HG03039 (cell line): Measurements from ENCODE around the gene SS18L1.
"Not testable (repeated sequence)": the region's sequence is repeated elsewhere in the genome, so short reads cannot be mapped to it uniquely, and the experiment has no call there.

Experiments used
- ATAC-seq: cut with Tn5 transposase; IDR thresholded peaks from one replicate; pipeline ENCODE4 v1.9.1; 2021; ENCODE audit warnings: mild to moderate bottlenecking, moderate library complexity; ENCODE audit not compliant: unreplicated experiment

SS18L1 gene, protein sequence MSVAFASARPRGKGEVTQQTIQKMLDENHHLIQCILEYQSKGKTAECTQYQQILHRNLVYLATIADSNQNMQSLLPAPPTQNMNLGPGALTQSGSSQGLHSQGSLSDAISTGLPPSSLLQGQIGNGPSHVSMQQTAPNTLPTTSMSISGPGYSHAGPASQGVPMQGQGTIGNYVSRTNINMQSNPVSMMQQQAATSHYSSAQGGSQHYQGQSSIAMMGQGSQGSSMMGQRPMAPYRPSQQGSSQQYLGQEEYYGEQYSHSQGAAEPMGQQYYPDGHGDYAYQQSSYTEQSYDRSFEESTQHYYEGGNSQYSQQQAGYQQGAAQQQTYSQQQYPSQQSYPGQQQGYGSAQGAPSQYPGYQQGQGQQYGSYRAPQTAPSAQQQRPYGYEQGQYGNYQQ

DNA sequence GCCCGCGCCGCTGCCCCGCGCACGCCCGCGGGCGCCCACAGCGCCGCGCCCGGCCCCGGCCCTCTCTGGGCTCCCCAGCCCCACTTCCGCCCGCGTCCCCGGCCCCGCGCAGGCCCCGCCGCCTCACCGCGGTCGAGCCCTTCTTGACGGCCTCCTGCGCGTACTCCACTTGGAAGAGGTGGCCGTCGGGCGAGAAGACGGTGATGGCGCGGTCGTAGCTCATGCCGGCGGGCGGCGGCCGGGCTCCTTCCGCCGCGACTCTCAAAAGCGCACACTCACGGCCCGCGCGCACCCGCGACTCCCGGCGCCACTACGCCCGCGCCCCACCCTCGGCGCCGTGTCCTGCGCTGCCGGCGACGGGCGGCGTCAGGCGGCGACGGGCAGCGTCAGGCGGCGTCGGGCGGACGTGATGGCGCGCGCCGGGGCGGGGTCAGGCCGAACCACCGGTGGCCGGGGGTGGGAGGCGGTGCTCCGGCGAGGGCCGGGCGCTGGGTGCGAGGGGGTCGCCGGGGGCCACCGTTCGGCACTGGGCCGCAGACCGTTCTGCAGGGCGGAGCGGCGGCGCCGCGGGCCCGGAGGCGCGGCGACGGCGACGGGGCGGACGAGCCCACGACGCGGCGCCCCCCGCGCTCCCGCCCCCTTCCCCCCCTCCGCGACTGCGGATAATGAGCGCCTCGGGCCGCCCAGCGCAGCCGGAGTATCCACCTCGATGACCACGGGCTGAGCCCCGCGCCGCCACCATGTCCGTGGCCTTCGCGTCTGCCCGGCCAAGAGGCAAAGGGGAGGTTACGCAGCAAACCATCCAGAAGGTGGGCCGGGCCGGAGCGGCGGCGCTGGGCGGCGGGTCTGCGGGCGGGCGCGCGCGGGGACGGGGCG is at the start of gene SS18L1, which contains the start of gene PSMA7:
SS18L1 (plus strand) TSS at position 689 of the 876 bp plus-strand sequence; CDS start at position 741, 52 bp downstream.
PSMA7 (minus strand) TSS at position 314 of the 876 bp plus-strand sequence; CDS start at position 223, 91 bp downstream.
- peak; percentile 67 for ATAC-seq

DNA sequence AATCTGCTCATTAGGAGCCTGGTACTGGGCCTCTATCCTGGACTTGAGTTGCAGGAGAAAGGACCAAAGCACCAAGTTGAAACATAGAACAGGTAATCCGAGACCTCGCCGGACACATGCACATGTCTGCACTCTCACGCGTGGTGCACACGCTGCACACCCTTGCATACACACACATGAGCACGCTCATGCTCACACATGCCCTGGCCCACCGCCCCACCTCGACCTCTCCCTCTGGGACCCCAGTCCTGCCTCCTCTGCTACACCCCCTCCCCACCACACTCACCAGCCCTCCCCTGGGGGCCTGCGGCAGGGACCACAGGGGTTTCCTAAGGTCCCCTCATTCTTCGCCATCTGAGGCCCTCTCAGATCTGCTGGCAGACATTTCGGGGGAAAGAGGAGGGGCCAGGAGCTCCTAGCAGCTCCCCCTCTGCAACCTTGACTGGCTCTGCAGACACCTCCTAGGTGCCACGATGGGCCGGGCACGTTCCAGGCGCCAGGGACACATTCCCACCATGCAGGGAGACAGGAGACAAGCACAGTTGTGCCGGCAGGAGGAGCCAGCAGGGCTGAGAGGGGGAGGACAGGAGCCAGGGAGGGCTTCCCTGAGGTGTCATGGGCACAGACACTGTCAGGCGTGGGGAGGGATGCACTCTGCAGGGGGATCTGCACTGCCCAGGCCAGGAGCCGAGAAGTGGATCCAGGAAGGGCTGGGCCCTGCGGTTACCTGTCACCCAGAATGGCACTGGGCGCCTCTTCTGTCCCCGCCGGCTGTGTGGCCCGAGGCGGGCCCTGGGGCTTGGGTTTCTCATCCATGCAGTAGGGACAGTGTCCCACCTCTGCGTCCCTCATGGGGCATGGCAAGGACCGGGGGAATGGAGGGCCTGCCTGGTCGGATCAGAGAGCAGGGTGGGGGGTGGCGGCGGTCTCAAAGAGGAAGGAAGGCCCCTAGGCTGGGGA is 46.9 kb upstream of the SS18L1 start:
- ATAC-seq: no peak

DNA sequence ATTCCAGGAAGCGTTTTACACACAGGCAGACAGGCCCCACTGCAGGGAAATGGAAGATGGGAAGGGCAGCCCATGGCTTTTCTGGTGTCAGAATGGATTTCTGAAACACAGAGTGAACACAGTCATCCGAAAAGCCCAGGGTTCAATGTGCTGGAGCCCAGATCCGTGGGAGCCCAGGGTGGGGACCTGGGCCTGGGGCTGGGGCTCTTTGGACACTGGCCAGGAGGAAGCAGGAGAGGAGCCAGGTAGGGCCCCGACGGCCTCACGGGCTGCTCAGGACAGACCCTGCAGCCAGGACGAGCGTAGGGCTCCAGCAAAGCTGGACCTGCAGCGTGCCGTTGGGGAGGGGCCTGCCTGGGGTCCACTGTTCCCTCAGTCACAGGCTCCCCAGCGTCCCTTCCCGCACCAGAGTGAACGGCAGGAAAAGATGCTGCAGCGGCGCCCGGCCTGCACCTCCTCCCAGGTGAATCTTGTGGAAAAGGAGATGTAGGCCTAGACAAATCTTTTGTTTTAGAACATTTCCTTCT is 45.6 kb upstream of the SS18L1 start:
- no peak for ATAC-seq

DNA sequence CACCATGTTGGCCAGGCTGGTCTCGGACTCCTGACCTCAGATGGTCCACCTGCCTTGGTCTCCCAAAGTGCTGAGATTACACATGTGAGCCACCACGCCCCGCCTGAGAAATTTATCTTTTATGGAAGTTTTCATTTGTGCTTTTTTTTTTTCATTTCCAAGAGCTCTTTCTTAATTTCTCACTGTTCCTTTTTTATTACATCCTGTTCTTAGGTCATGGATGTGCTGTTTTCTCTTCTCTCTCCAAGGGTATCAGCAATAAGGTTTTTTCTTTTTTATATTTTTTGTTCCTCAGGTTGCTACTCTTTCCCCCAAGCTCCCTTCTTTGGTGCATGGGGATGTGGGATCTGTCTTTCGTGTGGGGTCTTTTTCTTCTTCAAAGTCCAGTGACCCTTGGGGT is 42.5 kb upstream of the SS18L1 start:
- ATAC-seq: no peak

DNA sequence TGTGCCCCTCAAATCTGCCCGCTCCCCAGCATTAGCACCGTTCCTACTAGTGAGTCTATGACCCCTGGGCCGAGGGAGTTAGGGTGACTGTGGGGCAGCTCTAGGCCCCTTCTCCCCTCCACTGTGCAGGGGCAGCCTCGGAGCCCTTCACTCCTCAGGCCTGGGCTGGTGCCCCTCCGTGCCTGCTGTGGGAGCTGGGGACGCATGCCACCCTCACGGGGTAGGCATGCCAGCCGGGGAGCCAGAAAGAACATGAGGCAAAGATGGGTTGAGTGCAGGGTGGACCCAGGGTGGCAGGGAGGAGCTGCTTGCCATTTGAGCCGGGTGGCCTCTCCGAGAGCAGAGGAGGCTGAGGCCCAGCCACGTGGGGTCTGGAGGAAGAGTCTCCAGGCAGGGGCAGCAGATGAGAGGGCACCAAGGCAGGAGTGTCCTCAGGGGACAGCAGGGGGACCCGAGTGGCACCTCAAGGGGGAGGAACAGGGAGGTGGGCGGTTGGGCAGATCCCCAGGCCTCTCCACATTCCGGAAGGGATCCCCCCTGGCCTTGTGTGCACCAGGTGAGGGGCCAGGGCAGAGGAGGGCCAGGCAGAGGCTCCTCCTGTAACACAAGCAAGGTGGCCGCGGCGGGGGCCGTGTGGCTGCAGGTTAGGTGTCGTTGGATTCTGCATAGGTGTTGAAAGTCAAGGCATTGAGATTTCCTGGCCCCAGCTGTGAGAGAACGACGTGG is 39.9 kb upstream of the SS18L1 start:
- no peak for ATAC-seq

DNA sequence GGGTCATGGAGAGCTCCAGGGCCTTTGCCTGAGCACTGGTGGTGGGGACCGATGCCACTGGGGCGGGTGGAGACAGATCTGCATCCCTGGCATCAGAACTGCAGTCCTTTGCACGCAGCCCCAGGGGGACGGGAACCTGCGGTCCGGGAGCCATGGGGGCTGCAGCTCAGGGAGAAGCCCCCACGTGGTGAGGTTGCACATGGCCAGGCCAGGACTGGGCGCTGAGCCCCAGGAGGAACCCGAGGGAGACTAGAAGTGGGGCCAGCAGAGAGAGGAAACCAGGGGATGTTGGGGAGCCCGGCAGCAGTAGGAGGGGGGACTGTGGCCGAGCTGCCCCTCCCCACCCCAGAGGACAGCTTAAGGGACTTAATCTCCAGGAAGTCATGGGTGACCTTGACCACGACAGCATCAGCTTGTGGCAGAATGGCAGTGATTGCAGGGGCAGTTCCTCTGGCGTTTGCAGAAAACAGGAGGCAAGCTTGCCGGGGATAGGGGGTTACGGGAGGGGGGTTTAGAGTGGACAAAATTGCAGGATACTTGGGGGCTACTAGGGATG is 39.3 kb upstream of the SS18L1 start:
- ATAC-seq: no peak

DNA sequence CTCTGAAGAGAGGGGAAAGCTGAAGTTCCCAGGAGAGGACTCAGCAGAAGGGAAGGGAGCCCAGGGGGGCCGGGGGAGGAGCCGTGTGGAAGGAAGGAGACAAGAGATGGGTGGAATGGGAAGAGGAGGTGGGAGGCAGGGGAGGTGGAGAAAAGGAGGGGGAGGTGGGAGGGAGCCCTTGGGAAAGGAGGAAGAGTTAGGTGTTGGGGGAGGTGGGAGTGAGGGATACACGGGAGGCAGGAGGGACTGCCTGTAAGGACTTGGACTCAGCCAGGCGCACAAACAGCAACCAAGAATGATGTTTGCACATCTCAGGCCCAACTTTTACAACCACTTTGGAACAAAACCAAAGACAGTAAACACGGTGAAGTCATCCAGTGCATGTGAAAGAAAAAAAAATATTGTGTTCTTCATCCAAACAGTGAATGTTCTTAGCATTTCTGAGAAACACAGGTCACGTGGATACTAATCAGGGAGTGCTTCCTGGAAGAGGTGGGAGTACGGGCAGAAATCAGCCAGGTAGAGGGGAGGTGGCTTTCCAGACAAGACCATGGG is 38.7 kb upstream of the SS18L1 start:
- ATAC-seq: no peak

DNA sequence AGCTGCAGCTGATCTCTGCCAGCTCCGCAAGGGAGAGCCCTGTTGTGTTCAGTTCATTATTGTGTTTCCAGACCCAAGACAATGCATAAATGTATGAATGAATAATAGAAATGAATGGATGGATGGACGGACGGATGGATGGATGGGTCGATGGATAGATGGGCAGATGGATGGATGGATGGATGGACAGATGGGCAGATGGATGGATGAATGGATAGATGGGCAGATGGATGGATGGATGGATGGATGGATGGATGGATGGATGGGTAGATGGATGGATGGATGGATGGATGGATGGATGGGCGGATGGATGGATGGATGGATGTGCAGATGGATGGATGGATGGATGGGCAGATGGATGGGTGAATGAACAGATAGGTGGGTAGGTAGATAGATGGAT is 38.0 kb upstream of the SS18L1 start:
- ATAC-seq: no peak

DNA sequence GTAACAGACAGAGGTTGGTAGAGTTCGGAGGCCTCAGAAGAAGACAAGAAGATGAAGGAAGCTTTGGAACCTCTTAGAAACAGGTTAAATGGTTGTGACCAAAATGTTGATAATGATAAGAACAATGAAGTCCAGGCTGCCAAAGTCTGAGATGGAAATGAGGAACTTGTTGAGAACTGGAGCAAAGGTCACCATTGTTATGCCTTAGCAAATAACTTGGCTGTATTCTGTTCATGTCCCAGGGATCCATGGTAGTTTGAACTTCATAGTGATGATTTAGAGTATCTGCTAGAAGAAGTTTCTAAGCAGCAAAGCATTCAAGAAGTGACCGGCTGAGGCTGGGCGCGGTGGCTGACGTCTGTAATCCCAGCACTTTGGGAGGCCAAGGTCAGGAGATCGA is 32.4 kb upstream of the SS18L1 start:
- ATAC-seq: no peak

DNA sequence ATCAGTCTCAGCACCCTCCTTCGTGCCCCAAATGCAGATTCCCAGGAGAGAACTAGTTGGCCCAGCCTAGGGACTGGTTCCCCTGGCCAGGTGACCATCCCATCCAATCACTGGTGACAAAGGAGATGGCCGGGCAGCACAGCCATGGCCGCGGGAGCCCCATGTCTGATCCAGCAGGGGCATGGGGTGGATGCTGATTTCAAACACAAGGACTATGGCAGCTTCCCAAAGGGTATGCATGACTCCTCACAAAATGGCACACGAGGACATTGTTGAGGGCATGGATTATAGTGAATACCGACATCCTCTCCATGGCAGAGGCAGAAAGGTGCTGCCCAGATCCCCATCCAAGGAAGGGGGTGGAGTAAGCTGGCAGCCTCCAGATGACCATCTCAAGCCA is 31.2 kb upstream of the SS18L1 start:
- ATAC-seq: no peak

DNA sequence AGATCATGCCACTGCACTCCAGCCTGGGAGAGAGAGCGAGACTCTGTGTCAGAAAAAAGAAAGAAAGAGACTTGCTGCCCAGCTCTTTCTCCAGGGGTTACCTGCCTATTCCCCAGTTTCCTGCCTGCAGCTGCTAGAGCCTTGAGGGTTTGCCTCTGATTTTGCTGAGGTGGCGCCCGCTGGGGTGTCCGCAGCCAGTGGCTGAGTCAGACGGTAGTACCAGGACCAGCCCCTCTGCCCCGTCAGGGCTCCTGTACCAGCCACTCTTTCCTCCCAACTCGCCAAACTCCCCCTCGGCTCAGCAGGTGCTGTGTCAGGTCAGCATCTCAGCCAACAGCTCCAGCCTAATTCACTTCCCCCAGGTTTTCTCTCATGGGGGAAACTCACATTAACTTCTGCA is 28.7 kb upstream of the SS18L1 start:
- ATAC-seq: no peak

DNA sequence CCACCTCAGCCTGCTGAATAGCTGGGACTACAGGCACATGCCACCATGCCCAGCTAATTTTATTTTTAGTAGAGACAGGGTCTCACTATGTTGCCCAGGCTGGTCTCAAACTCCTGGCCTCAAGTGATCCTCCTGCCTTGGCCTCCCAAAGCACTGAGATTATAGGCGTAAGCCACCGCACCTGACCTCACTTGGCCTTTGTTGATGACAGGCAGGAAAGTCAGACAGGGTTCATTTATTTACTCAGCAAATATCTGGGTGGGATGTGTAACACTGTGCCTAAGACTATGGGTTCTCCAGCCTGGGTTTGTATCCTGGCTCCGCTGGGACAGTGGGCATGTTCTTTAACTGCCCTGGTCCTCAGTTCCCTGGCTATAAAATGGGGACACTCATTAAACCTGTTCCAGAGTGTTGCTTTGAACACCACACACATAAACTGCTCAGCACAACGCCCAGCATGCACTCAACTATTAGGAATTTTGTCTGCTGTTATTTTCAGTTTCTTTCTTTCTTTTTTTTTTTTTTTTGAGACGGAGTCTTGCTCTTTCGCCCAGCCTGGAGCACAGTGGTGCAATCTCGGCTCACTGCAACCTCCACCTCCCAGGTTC is 27.7 kb upstream of the SS18L1 start:
- not testable (repeated sequence) for ATAC-seq

DNA sequence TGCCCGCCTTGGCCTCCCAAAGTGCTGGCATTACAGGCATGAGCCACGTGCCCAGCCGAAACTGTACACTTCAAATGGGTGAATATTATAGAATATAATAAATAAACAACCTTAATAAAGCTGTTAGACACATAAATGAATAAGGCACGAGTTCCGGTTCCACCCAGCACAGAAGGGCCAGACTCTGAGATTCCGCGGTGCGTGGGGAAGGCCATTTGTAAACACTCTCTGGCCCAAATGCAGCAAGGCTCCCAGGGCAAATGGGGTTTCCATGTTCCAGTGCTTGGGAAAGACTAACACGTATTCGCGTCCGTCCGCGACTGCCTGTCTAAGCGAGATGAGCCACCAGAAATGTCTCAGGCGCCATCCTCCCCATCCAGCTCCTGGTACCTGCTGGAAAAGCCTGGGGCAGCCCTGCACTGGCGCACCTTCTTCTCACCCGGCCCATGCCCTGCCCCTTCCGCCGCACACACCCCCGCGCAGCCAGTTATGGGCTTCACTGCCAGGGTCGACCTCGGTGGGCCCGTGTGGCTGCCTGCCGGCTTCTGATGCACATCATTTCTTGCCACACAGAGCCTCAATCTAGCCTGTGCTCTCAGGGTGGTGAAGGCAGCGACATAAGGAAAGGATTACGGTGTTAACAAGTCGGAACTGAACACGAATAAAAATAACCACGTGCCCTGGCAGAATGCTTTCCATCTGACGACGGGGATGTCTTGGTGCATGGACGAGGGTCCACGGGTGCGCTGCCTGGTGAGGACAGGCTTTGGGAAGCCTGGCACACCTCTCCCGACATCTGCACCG is 26.8 kb upstream of the SS18L1 start:
- ATAC-seq: no peak

DNA sequence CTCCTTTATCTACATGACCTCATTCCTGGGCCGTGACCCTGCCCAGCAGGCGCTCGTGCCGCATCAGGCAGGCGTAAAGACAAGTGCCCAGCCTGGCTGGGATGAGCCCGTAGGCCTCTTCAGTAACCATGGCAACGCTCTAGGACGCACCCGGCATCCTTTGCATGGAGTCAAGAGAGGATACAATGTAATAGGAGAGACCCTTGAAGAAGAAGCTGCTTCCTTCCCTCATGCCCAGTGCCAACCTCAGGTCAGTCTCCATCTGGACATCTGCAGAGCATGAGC is 26.3 kb upstream of the SS18L1 start:
- ATAC-seq: no peak

DNA sequence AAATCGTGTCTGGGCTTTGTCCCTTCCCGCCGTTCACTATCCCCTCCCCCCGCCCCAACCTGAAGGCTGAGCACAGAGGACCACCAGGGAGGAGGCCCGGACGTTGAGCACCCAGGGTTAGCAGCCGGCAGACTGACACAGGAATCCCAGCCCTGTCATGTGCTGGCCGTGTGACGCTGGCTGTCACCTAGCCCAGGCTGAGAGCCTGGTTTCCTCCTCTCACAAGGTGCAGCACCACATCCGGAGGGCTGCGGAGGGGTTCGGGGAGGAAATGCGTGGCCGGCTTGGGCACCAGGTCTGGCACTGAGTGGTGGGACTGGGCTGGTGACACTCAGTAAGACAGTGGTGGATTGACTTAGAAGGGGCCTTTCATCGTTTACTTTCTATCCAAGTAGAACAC is 25.9 kb upstream of the SS18L1 start:
- ATAC-seq: no peak

DNA sequence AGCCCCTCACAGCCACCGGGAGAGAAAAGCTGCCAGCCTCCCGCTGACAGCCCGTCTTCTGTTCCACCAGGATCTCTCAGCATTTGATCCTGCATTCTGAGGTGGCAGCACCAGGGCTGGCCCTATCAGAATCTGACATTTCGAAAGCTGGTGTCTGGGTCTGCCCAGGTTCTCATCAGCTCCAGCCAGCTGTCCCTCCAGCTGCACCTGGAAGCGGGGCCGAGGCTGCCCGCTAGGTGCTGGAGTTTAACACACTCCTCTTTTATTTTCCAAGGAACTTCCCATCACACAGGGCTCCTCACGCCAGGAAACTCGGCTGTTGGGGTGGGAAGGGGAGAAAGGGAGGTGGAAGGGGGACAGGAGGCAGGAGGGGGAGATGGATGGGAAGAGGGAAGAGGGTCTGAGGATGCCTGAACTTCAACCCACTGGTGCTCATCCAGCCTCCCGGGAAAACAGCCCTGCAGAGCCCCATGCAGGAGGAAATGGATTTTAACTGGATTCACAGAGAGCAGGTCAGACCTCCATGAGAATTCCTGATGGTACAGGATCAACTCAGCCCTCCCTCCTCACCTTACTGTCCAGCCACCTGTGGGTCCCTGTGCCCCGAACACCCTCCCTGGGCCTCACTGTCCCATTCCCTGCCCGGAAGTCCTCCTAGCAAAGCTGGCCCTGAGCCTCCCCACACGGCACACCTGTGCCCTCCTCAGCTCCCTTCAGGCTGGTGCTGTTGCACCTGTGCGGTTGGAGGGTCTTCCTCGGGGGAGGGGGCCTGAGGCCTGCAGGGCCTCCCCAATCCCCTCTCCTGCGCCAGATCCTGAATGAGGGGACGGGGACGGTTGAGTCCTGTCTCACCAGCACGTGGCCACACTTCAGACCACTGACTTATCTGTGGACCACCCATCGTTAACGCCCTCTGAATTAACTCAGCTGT is 25.2 kb upstream of the SS18L1 start:
- ATAC-seq: no peak

DNA sequence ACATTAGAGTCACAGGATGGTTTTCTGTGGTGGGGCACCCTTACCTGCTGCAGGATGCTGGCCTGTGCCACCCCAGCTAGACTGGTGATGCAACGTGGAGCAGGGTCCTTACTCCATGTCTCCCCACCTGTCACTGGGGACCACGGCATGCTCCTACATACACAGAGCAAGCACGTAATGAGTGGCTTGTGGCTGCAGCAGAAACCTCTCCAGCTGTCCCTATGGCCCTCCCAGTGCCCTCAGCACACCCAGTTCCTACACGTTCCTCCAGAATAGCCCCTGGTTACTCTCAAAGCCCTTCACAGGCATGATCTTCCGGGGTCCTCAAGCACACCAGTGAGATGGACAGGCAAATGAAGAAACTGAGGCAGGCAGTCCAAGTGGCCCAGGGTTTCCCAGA is 24.5 kb upstream of the SS18L1 start:
- ATAC-seq: no peak
